Gastrocnemius medialis (tissue), 4 donors: ENCODE data around the gene SPEG. TPM values are rescaled to one million over a fixed set of nuclear protein-coding genes. Genes with fewer than 3 reads are reported as not detected.
A peak's percentile ranks its signal among the peaks of the same experiment; 100 is the strongest.

Experiments used
- ATAC-seq, 2 donors: fragments of 150-250 bp; one replicate each; pipeline ENCODE4 v1.9.1; 2016
- DNase-seq, 2 donors: peaks; one replicate each; pipeline ENCODE4 v3.0.0-alpha.2; 2019
- H3K27ac ChIP-seq, 4 donors: fragments of 200-600 bp; sonication (generic); 1 replicate in 1 of 4; 2 replicates in 3 of 4; pipeline ENCODE4 v1.5.1; 2016 to 2018; ENCODE audit warnings: mild to moderate bottlenecking in 2 of 4, moderate library complexity in 1 of 4
- H3K27me3 ChIP-seq, 3 donors: fragments of 200-600 bp; sonication (generic) in 2 of 3; 1 replicate in 1 of 3; 2 replicates in 2 of 3; pipeline versions ENCODE4 v1.5.1 to v1.6.0; 2016 to 2019; ENCODE audit warnings: mild to moderate bottlenecking in 1 of 3, moderate library complexity in 1 of 3
- H3K36me3 ChIP-seq, 2 donors: fragments of 200-600 bp; sonication (generic) in 1 of 2; one replicate each; pipeline ENCODE4 v1.5.1; 2017 to 2018
- H3K4me1 ChIP-seq, 2 donors: fragments of 200-600 bp; sonication (generic) in 1 of 2; one replicate each; pipeline ENCODE4 v1.5.1; 2016 to 2017; ENCODE audit warnings: mild to moderate bottlenecking in 2 of 2
- H3K4me3 ChIP-seq, 4 donors: fragments of 200-600 bp; sonication (generic) in 3 of 4; 1 replicate in 1 of 4; 2 replicates in 3 of 4; pipeline ENCODE4 v1.5.1; 2016 to 2019; ENCODE audit warnings: mild to moderate bottlenecking in 2 of 4
- H3K9me3 ChIP-seq, 3 donors: fragments of 200-600 bp; sonication (generic) in 2 of 3; 1 replicate in 1 of 3; 2 replicates in 2 of 3; pipeline ENCODE4 v1.5.1; 2016 to 2019
- POLR2A ChIP-seq, 2 donors: fragments of 450-650 bp; IDR thresholded peaks; one replicate each; pipeline ENCODE4 v1.6.1; 2017; ENCODE audit warnings: antibody characterized with exemption in 2 of 2, mild to moderate bottlenecking in 2 of 2, moderate library complexity in 2 of 2
- in situ Hi-C, 4 donors: fragments of 200-750 bp; cut with MboI; loops; one replicate each; pipeline versions ENCODE4 v1.15.0 to v1.8.0; 2017; ENCODE audit warnings: low sequenced_read_pairs in 4 of 4
- intact Hi-C: fragments of 100-400 bp; cut with DNase I; formaldehyde crosslinking; loops from one replicate; pipeline ENCODE4 v1.15.1; 2023; ENCODE audit warnings: low total_unique reads
- total RNA-seq, 4 donors: library from RNA; depleted of rRNA; stranded (reverse); fragments of >200 nt; gene quantifications; one replicate each; pipeline versions ENCODE4 v1.1.0 to v1.2.3, GENCODE V29; 2016
- TF ChIP-seq, protein P1 (sequence below), 5 experiments: fragments of 450-650 bp in 3 of 5; fragments of 200-600 bp in 2 of 5; sonication (generic) in 2 of 5; IDR thresholded peaks in 4 of 5; conservative IDR thresholded peaks in 1 of 5; 1 replicate in 4 of 5; 2 replicates in 1 of 5; pipeline ENCODE4 v1.5.1; 2016 to 2019; ENCODE audit warnings: antibody characterized with exemption in 5 of 5, mild to moderate bottlenecking in 3 of 5, moderate library complexity in 3 of 5

SPEG gene
- total RNA-seq, 4 donors from 2014 or later, result 104 to 387 (median 222) TPM

GRCh38 chr2:219395609-219396008, 39.0 kb upstream of the SPEG start:
- in situ Hi-C loops, result loop anchor here in 1 of 4 donors (25.0 kb wide), 1 partner anchor 733 kb away; the partner anchor contains the start of genes BCS1L, RNF25, STK36 and ZNF142
- Histone ChIP-seq H3K36me3 (no peaks in the 10 kb centered on the region), H3K27me3 (no peaks in the 10 kb centered on the region), H3K4me3 (no peak overlapping the region), H3K4me1 (peaks cover 34% of the 10 kb centered on the region in 2 donors), H3K9me3 (no peaks in the 10 kb centered on the region), H3K27ac (no peak overlapping the region)
- DNase-seq (no peak), ATAC-seq (no peak)
- TF ChIP-seq POLR2A (IDR thresholded peaks at IDR 0.05), result no peak
- TF ChIP-seq, protein P1, sequence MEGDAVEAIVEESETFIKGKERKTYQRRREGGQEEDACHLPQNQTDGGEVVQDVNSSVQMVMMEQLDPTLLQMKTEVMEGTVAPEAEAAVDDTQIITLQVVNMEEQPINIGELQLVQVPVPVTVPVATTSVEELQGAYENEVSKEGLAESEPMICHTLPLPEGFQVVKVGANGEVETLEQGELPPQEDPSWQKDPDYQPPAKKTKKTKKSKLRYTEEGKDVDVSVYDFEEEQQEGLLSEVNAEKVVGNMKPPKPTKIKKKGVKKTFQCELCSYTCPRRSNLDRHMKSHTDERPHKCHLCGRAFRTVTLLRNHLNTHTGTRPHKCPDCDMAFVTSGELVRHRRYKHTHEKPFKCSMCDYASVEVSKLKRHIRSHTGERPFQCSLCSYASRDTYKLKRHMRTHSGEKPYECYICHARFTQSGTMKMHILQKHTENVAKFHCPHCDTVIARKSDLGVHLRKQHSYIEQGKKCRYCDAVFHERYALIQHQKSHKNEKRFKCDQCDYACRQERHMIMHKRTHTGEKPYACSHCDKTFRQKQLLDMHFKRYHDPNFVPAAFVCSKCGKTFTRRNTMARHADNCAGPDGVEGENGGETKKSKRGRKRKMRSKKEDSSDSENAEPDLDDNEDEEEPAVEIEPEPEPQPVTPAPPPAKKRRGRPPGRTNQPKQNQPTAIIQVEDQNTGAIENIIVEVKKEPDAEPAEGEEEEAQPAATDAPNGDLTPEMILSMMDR (IDR thresholded peaks at IDR 0.05 in 4 of 5, conservative IDR thresholded peaks at IDR 0.05 in 1 of 5), result no peak
- intact Hi-C loops, result no loop called here

DNA sequence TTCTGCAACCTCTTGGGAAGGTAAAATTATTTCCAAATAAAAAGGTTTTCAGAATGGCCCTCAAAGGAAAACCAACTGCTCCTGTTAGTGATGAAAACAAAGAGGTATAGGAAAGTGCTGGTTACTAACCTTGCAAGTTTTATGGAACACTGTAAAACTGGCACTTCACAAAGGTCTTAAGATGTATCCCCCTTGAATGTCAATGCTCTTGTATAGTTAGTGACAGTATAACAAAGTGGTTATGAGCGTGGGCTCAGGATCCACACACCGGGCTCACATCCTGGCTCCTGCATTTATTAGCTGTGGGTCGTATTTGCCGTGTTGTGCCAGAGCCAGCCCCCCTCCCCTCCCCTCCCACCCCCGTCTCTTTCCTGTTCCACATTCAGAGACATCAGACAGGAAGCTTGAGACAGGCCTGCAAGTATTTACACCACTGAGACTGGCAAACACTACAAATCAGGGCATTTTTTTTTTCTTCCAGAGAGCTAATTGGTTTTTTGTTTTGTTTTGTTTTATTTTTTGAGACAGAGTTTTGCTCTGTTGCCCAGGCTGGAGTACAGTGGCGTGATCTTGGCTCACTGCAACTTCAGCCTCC, 37.7 kb upstream of the SPEG start:
- no peaks in the 10 kb centered on the region for H3K36me3 ChIP-seq
- DNase-seq (no peak), ATAC-seq (no peak)
- peaks cover 34 to 43% of the 10 kb centered on the region in 2 donors for H3K4me1 ChIP-seq
- intact Hi-C loops, result no loop called here
- no peaks in the 10 kb centered on the region for H3K9me3 ChIP-seq
- no peak overlapping the region for H3K4me3 ChIP-seq
- peak overlapping the region; percentile 92 to 99 (median 95) for H3K27ac ChIP-seq
- in situ Hi-C loops, result loop anchor here in 1 of 4 donors (25.0 kb wide), 1 partner anchor 735 kb away; the partner anchor contains the start of genes BCS1L, RNF25, STK36 and ZNF142
- H3K27me3 ChIP-seq, result no peaks in the 10 kb centered on the region
- TF ChIP-seq POLR2A (IDR thresholded peaks at IDR 0.05), result no peak
- TF ChIP-seq, protein P1 (IDR thresholded peaks at IDR 0.05 in 4 of 5, conservative IDR thresholded peaks at IDR 0.05 in 1 of 5), result no peak

DNA sequence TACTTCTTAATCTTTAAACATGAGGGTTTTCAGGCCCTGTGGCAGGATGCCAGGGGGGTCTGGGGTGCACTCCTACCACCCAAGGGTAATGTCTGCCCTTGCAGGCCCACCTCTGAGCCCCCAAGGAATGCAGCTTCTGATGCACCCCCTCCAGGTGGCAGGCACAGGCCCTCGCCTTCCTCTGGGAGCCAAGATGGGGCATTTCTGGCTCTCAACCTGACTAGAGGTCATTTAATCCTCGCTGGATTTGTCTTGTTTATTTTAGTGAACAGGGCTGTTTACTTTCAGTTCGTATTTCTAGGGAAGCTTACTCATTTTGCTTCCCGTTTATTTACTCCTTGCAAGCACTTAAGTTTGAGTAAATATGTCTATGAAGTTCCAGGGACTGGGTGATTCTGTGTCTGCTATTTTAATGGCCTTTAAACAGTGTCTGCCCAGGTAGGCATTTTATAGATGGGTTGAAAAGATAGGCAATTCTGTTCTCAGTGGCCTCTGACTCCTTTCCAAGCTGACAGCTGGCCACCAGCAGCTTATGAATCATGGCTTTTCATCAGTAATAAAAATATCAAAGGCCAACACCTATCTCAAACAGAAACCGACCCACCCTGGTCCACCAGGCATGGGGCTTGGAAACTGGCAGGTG, 35.8 kb upstream of the SPEG start:
- peak overlapping the region; percentile 92 to 99 (median 95) for H3K27ac ChIP-seq
- ATAC-seq, result peak; percentile 72 to 81
- TF ChIP-seq POLR2A (IDR thresholded peaks at IDR 0.05), result no peak
- in situ Hi-C loops, result loop anchor here in 1 of 4 donors (25.0 kb wide), 1 partner anchor 737 kb away; the partner anchor contains the start of genes BCS1L, RNF25, STK36 and ZNF142
- no peaks in the 10 kb centered on the region for H3K36me3 ChIP-seq
- intact Hi-C loops, result no loop called here
- peak; percentile 51 to 71 for DNase-seq
- peaks cover 41 to 61% of the 10 kb centered on the region in 2 donors for H3K4me1 ChIP-seq
- H3K27me3 ChIP-seq, result no peaks in the 10 kb centered on the region
- no peaks in the 10 kb centered on the region for H3K9me3 ChIP-seq
- peak overlapping the region; percentile 15 to 43 (median 32) for H3K4me3 ChIP-seq

DNA sequence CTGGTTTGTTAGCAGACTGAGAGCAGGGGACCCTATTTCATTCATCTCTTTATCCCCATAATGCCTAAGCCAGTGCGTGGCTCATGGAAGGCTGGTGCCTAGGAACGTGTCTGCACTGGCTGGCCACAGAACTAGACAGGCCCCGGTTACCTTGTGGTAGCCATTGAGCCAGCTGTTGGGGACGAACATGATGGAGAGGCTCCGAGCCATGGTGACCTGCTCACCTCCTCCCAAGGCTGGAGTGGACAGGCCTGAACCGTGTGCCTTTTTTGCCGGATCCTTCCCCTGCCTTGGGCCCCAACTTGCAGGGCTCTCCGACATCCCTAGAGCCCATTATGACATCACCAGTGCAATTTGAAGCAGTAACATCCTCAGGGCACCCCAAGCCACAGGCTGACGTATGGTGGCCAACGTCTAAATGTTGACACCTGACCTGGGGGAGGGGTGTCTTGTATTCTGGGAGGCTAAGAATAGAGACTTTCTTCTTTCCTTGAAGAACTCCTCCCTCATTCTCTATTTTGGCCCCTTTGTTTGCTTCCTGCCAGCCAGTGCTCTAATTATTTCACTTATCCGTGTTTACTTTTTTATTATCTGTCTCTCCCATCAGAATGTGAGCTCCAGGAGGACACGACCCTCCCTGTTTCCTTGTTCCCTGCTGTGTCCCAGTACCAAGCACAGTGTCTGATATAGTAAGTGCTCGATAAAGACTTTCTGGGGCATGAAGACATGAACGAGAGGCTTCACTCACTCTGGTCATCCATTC, 34.7 kb upstream of the SPEG start:
- intact Hi-C loops (loop anchor here (5.0 kb wide), 1 partner anchor 242 kb away; no protein-coding TSS in a partner anchor), in situ Hi-C loops (loop anchor here (5.0 to 25.0 kb wide), 4 partner anchors 55 to 738 kb away; partner anchors contain the start of genes BCS1L (in 1 of the 4), RNF25 (in 1 of the 4), STK36 (in 1 of the 4) and ZNF142 (in 1 of the 4))
- Histone ChIP-seq H3K4me3 (peak overlapping the region in 1 of 4 donors; percentile 33), H3K27me3 (no peaks in the 10 kb centered on the region), H3K36me3 (no peaks in the 10 kb centered on the region), H3K4me1 (peaks cover 47 to 66% of the 10 kb centered on the region in 2 donors), H3K9me3 (no peaks in the 10 kb centered on the region), H3K27ac (peak overlapping the region; percentile 92 to 99 (median 95))
- no peak for TF ChIP-seq POLR2A (IDR thresholded peaks at IDR 0.05)
- TF ChIP-seq, protein P1 (IDR thresholded peaks at IDR 0.05 in 4 of 5, conservative IDR thresholded peaks at IDR 0.05 in 1 of 5), result no peak
- DNase-seq (no peak), ATAC-seq (no peak)
